Neural progenitor cell (in vitro differentiated cells): ENCODE results near the gene PRRG2. TPM values are rescaled to one million over a fixed set of nuclear protein-coding genes. Genes with fewer than 3 reads are reported as not detected.
A peak's percentile ranks its signal among the peaks of the same experiment; 100 is the strongest.
"Not testable (repeated sequence)": the region's sequence is repeated elsewhere in the genome, so short reads cannot be mapped to it uniquely, and the experiment has no call there.

Experiments
- DNase-seq: peaks from one replicate; pipeline ENCODE4 v3.0.0-alpha.2; 2016; ENCODE audit warnings: low spot score
- H2AFZ ChIP-seq: fragments of 200-600 bp; sonication (generic); replicated peaks from 2 replicates; pipeline ENCODE4 v1.6.1; 2016; ENCODE audit warnings: antibody characterized with exemption
- H3F3A ChIP-seq: fragments of 200-600 bp; sonication (generic); 2 replicates; pipeline ENCODE4 v1.6.1; 2016; ENCODE audit warnings: antibody characterized with exemption, low read depth
- H3K27ac ChIP-seq: fragments of 200-600 bp; sonication (generic); 2 replicates; pipeline ENCODE4 v1.5.1; 2016; ENCODE audit warnings: mild to moderate bottlenecking
- H3K27me3 ChIP-seq: fragments of 200-600 bp; sonication (generic); 2 replicates; pipeline ENCODE4 v1.6.1; 2016; ENCODE audit warnings: mild to moderate bottlenecking, moderate library complexity
- H3K36me3 ChIP-seq: fragments of 200-600 bp; sonication (generic); 2 replicates; pipeline ENCODE4 v1.5.1; 2016
- H3K4me1 ChIP-seq: fragments of 200-600 bp; sonication (generic); 2 replicates; pipeline ENCODE4 v1.6.1; 2016; ENCODE audit warnings: mixed run types
- H3K4me2 ChIP-seq: fragments of 200-600 bp; sonication (generic); 2 replicates; pipeline ENCODE4 v1.6.1; 2016
- H3K4me3 ChIP-seq: fragments of 200-600 bp; sonication (generic); 2 replicates; pipeline ENCODE4 v1.5.1; 2016
- H3K79me2 ChIP-seq: fragments of 200-600 bp; sonication (generic); 2 replicates; pipeline ENCODE4 v1.6.1; 2016; ENCODE audit warnings: low read depth
- H3K9ac ChIP-seq: fragments of 200-600 bp; sonication (generic); 2 replicates; pipeline ENCODE4 v1.6.1; 2016
- H3K9me3 ChIP-seq: fragments of 200-600 bp; sonication (generic); 2 replicates; pipeline ENCODE4 v1.5.1; 2016; ENCODE audit warnings: low read depth
- H4K20me1 ChIP-seq: fragments of 200-600 bp; sonication (generic); 2 replicates; pipeline ENCODE4 v1.6.1; 2016; ENCODE audit warnings: low read depth
- H3K27ac Mint-ChIP-seq: 3 replicates; pipeline ENCODE4 v1.8.0; 2021; ENCODE audit warnings: mixed read lengths
- H3K27me3 Mint-ChIP-seq: 2 replicates; pipeline ENCODE4 v1.8.0; 2022; ENCODE audit warnings: low read depth, mild to moderate bottlenecking, inconsistent platforms, moderate library complexity, mixed read lengths; ENCODE audit not compliant: insufficient read depth
- H3K36me3 Mint-ChIP-seq: 3 replicates; pipeline ENCODE4 v1.8.0; 2021; ENCODE audit warnings: mixed read lengths
- H3K4me1 Mint-ChIP-seq: 3 replicates; pipeline ENCODE4 v1.8.0; 2021; ENCODE audit warnings: mixed read lengths
- H3K4me3 Mint-ChIP-seq: 3 replicates; pipeline ENCODE4 v1.8.0; 2021; ENCODE audit warnings: mild to moderate bottlenecking, moderate library complexity, mixed read lengths
- H3K9me3 Mint-ChIP-seq: 3 replicates; pipeline ENCODE4 v1.8.0; 2020; ENCODE audit warnings: mixed read lengths
- EZH2 ChIP-seq: fragments of 200-600 bp; sonication (generic); IDR thresholded peaks from 2 replicates; pipeline ENCODE4 v1.6.1; 2017; ENCODE audit warnings: antibody characterized with exemption, mild to moderate bottlenecking, moderate library complexity
- EZH2phosphoT487 ChIP-seq: fragments of 200-600 bp; sonication (generic); IDR thresholded peaks from 2 replicates; pipeline ENCODE4 v1.6.1; 2017; ENCODE audit warnings: antibody characterized with exemption
- total RNA-seq: library from RNA; depleted of rRNA; stranded (reverse); fragments of >200 nt; gene quantifications from 2 replicates; pipeline ENCODE4 v1.2.3, GENCODE V29; 2015; ENCODE audit warnings: low replicate concordance
- TF ChIP-seq, protein P1 (sequence below): fragments of 200-600 bp; sonication (generic); IDR thresholded peaks from 2 replicates; pipeline ENCODE4 v1.5.1; 2017; ENCODE audit warnings: antibody characterized with exemption, mild to moderate bottlenecking

The PRRG2 gene
- total RNA-seq, 1 donor from 2014 or later = 0.09 TPM

DNA sequence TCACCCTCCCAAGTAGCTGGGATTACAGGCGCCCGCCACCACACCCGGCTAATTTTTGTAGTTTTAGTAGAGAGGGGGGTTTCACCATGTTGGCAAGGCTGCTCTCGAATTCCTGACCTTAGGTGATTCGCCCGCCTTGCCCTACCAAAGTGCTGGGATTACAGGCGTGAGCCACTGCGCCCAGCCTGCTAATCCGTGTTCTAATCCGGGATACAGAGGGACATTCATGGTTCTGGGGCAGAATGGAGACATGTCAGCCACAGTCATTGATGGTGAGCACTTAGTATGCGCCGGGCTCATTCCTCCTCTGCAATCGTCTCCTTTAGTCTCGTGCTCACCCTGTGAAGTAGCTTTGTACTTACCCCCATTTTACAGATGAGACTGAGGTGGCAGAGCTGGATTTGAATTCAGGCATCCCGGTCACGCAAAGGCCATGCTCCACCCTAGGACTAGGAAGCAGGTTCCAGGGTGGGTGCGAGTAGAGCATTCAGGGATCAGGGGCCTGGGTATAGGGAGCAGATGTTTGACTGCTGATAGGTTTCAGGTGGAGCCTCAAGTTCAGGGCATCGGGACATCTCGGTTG is 50.6 kb downstream of the PRRG2 start:
- H3K27me3 ChIP-seq = no peaks in the 10 kb centered on the region
- Mint-ChIP-seq H3K27ac (peak overlapping the region; percentile 74), H3K27me3 (peaks cover 6% of the 10 kb centered on the region), H3K4me3 (no peak overlapping the region), H3K9me3 (no peaks in the 10 kb centered on the region), H3K4me1 (peaks cover 24% of the 10 kb centered on the region), H3K36me3 (peaks cover 11% of the 10 kb centered on the region)
- H3K9me3 ChIP-seq = no peaks in the 10 kb centered on the region
- H3K4me1 ChIP-seq = peaks cover 14% of the 10 kb centered on the region
- no peak overlapping the region for H3K4me3 ChIP-seq
- H3K4me2 ChIP-seq = no peak overlapping the region
- no peaks in the 10 kb centered on the region for H3K79me2 ChIP-seq
- peaks cover 34% of the 10 kb centered on the region for H3F3A ChIP-seq
- H4K20me1 ChIP-seq = no peaks in the 10 kb centered on the region
- TF ChIP-seq, protein P1, sequence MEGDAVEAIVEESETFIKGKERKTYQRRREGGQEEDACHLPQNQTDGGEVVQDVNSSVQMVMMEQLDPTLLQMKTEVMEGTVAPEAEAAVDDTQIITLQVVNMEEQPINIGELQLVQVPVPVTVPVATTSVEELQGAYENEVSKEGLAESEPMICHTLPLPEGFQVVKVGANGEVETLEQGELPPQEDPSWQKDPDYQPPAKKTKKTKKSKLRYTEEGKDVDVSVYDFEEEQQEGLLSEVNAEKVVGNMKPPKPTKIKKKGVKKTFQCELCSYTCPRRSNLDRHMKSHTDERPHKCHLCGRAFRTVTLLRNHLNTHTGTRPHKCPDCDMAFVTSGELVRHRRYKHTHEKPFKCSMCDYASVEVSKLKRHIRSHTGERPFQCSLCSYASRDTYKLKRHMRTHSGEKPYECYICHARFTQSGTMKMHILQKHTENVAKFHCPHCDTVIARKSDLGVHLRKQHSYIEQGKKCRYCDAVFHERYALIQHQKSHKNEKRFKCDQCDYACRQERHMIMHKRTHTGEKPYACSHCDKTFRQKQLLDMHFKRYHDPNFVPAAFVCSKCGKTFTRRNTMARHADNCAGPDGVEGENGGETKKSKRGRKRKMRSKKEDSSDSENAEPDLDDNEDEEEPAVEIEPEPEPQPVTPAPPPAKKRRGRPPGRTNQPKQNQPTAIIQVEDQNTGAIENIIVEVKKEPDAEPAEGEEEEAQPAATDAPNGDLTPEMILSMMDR = no peak
- TF ChIP-seq EZH2 = no peak
- TF ChIP-seq EZH2phosphoT487 = no peak
- no peak for DNase-seq
- no peaks in the 10 kb centered on the region for H3K36me3 ChIP-seq
- H3K9ac ChIP-seq = no peak overlapping the region
- no peak overlapping the region for H2AFZ ChIP-seq
- no peak overlapping the region for H3K27ac ChIP-seq

DNA sequence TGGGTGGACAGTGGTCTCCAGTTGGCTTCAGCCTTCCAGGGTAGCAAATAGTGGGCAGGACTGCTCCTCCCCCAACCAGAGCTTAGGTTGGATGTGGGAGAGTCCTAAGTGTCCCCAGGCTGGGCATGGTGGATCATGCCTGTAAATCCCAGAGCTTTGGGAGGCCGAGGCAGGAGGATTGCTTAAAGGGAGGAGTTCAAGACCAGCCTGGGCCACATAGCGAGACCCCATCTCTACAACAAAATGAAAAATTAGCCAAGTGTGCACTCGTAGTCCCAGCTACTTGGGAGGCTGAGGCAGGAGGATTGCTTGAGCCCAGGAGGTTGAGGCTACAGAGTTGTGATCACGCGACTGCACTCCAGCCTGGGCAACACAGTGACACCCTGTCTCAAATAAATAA is 51.5 kb downstream of the PRRG2 start:
- Mint-ChIP-seq H3K4me3 (no peak overlapping the region), H3K9me3 (no peaks in the 10 kb centered on the region), H3K27me3 (peaks cover 6% of the 10 kb centered on the region), H3K4me1 (peaks cover 30% of the 10 kb centered on the region), H3K36me3 (peaks cover 5% of the 10 kb centered on the region), H3K27ac (no peak overlapping the region)
- Histone ChIP-seq H3K27ac (no peak overlapping the region), H3K36me3 (no peaks in the 10 kb centered on the region), H3K9ac (no peak overlapping the region), H3K4me2 (no peak overlapping the region), H3F3A (peaks cover 34% of the 10 kb centered on the region), H3K79me2 (no peaks in the 10 kb centered on the region), H3K4me1 (peaks cover 16% of the 10 kb centered on the region), H2AFZ (no peak overlapping the region), H3K27me3 (no peaks in the 10 kb centered on the region), H4K20me1 (no peaks in the 10 kb centered on the region), H3K4me3 (no peak overlapping the region), H3K9me3 (no peaks in the 10 kb centered on the region)
- DNase-seq = no peak
- TF ChIP-seq, protein P1 = no peak
- TF ChIP-seq EZH2phosphoT487 (no peak), EZH2 (no peak)

DNA sequence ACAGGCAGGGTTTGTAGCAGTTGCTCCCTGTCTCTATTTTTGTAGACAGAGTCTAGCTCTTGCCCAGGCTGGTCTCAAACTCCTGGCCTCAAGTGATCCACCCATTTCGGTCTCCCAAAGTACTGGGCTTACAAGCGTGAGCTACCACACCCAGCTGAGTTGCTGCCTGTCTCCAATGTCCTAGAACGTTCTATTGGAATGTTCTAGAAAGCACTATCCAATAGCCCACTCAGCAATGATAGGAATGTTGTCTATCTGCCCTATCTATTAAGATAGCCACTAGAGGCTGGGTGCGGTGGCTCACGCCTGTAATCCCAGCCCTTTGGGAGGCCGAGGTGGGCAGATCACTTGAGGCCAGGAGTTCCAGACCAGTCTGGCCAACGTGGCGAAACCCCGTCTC is 52.2 kb downstream of the PRRG2 start:
- Histone ChIP-seq H3F3A (peaks cover 34% of the 10 kb centered on the region), H3K4me1 (peaks cover 22% of the 10 kb centered on the region)
- not testable (repeated sequence) for H3K27ac ChIP-seq, H2AFZ ChIP-seq, H3K9me3 Mint-ChIP-seq, H3K4me3 Mint-ChIP-seq, H3K9me3 ChIP-seq, H3K27me3 Mint-ChIP-seq, H3K79me2 ChIP-seq, H3K36me3 ChIP-seq, H3K27ac Mint-ChIP-seq, H4K20me1 ChIP-seq, H3K4me2 ChIP-seq, H3K9ac ChIP-seq, H3K36me3 Mint-ChIP-seq, DNase-seq, H3K27me3 ChIP-seq, H3K4me3 ChIP-seq
- H3K4me1 Mint-ChIP-seq = peaks cover 35% of the 10 kb centered on the region

DNA sequence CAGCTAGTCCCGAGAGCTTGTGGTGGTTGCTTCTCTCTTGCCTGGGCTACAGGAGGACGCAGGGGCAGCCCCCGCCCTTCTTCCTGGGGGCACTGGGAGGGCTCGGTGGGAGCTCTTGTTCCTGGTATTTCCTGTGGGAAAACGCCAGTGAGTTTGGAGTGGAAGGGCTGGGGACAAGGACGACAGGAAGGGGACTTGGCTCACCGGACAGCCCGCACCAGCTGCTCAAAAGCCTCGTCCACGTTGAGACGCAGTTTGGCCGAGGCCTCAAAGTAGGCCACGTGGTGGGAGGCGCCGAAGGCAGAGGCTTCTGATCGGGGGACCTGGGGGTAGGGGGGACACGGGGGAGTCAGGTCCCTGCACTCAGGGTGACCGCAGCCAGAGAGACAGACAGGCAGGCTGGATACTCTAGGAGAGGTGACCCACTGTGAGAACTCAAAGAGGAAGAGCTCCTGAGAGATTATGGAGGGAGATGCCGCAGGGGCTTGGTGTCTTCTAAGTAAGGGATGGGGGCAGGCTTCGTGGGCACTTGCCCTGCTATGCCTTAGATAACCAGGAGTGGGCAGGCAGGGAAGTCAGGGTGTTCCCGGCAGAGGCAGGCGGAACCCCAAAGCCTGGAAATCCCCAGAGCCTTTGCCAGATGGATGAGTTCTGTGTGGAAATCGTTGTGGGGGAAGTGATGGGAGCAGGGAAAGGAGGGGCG is 54.6 kb downstream of the PRRG2 start:
- no peak overlapping the region for H2AFZ ChIP-seq
- H3K79me2 ChIP-seq = no peaks in the 10 kb centered on the region
- H3K4me1 ChIP-seq = peaks cover 33% of the 10 kb centered on the region
- H3K9me3 Mint-ChIP-seq = no peaks in the 10 kb centered on the region
- H3K36me3 Mint-ChIP-seq = peaks cover 3% of the 10 kb centered on the region
- peaks cover 15% of the 10 kb centered on the region for H3K27me3 Mint-ChIP-seq
- no peak for DNase-seq
- peaks cover 11% of the 10 kb centered on the region for H3K27me3 ChIP-seq
- H3F3A ChIP-seq = peaks cover 31% of the 10 kb centered on the region
- H3K27ac ChIP-seq = no peak overlapping the region
- TF ChIP-seq, protein P1 = no peak
- no peak for TF ChIP-seq EZH2phosphoT487
- no peak for TF ChIP-seq EZH2
- H3K4me1 Mint-ChIP-seq = peaks cover 49% of the 10 kb centered on the region
- no peaks in the 10 kb centered on the region for H3K9me3 ChIP-seq
- H3K9ac ChIP-seq = no peak overlapping the region
- no peaks in the 10 kb centered on the region for H3K36me3 ChIP-seq
- H3K27ac Mint-ChIP-seq = peak overlapping the region; percentile 94
- H3K4me2 ChIP-seq = no peak overlapping the region
- H3K4me3 ChIP-seq = no peak overlapping the region
- H3K4me3 Mint-ChIP-seq = peak overlapping the region; percentile 64
- H4K20me1 ChIP-seq = no peaks in the 10 kb centered on the region
